ENCODE results near the gene SRCIN1. TPM values are rescaled to one million over a fixed set of nuclear protein-coding genes. Genes with fewer than 3 reads are reported as not detected.

Gene SRCIN1
- total RNA-seq, 2 experiments from 2014 or later: 0.72 to 0.73 TPM

DNA sequence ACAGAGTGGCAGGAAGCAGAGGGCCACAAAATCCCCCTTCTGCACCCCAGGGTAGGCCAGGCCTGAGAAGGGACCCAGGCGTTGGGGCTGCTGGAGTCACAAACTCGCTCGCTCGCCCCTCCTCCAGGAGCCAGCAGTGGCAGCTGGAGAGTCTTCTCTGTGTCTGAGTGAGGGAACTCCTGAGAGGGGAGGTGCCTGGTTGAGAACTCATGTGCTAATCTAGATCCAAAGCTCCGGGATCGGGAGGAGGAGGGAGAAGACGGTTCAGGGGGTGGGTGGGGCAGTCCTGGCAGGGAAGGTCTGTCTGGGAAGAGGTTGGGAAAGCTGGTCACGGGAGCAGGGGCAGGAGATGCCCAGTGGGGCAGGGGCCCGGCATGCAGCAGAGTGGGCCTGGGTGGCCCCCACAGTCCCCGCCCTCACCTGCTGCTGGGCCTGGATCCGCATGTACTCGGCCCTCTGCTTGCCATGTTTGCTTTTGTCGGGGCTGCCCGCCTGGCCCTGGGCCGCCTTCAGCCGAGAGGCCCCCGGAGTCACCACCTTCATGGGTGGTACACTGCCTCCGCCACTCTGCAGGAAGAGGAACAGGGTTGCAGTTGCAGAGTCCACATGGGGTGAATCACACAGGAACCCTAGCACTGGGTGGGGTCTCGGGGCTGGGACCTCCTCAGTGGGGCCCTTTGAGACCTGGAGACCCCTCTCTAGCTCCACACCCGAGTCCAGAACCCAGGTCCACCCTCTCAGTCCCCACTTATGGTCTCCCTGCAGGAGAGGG, 62.2 kb downstream of the SRCIN1 start:
- ChIA-PET POLR2A (no interaction called here), CTCF (interaction anchor here (0.6 to 0.8 kb wide), 3 partner anchors 124 to 311 kb away, joined by 3 read pairs; no protein-coding TSS in a partner anchor)
- Mint-ChIP-seq H3K4me1 (no peaks in the 10 kb centered on the region), H3K36me3 (ENCODE audit: low read depth) (no peaks in the 10 kb centered on the region), H3K27ac (no peak overlapping the region), H3K27me3 (peaks cover 10% of the 10 kb centered on the region), H3K4me3 (no peak overlapping the region), H3K9me3 (ENCODE audit: low read depth) (no peaks in the 10 kb centered on the region)
- no peak for ATAC-seq
- intact Hi-C loops (cut with DNase I, micrococcal nuclease): loop anchor here in 1 of 2 experiments (5.0 kb wide), 1 partner anchor 49 kb away; no protein-coding TSS in a partner anchor
- DNase-seq: no peak

DNA sequence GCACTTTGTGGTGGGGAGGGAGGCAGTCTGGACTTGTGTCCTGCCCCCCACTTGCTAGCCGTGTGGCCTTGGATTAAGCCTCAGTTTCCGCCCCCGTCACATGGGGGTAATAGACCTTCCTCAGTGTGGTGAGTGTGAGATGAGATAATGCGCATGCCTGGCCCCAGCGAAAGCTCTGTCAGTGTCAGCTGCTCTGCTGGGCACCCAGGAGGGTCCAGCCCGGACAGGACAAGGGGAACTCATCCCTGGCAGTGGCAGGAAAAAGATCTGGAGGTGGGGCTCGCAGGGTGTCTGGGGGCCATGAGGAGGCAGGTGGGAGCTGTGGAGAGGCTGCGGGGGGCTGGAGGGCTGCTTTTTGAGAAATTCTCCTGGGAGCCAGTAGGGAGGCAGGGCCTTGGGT, 63.5 kb downstream of the SRCIN1 start:
- intact Hi-C loops (cut with DNase I, micrococcal nuclease): loop anchor here in 1 of 2 experiments (5.0 kb wide), 1 partner anchor 50 kb away; no protein-coding TSS in a partner anchor
- Mint-ChIP-seq H3K9me3 (ENCODE audit: low read depth) (no peaks in the 10 kb centered on the region), H3K4me1 (no peaks in the 10 kb centered on the region), H3K4me3 (no peak overlapping the region), H3K27me3 (peaks cover 10% of the 10 kb centered on the region), H3K36me3 (ENCODE audit: low read depth) (no peaks in the 10 kb centered on the region), H3K27ac (no peak overlapping the region)
- DNase-seq (no peak), ATAC-seq (no peak)
- ChIA-PET CTCF (no interaction called here), POLR2A (no interaction called here)

GRCh38 chr17:38541281-38541680, 64.5 kb downstream of the SRCIN1 start:
- Mint-ChIP-seq H3K4me1 (no peaks in the 10 kb centered on the region), H3K4me3 (no peak overlapping the region), H3K27me3 (peaks cover 10% of the 10 kb centered on the region), H3K36me3 (ENCODE audit: low read depth) (no peaks in the 10 kb centered on the region), H3K9me3 (ENCODE audit: low read depth) (no peaks in the 10 kb centered on the region), H3K27ac (no peak overlapping the region)
- ATAC-seq: no peak
- ChIA-PET POLR2A (no interaction called here), CTCF (no interaction called here)
- no peak for DNase-seq
- intact Hi-C loops (cut with DNase I, micrococcal nuclease): loop anchor here in 1 of 2 experiments (5.0 kb wide), 1 partner anchor 51 kb away; no protein-coding TSS in a partner anchor

DNA sequence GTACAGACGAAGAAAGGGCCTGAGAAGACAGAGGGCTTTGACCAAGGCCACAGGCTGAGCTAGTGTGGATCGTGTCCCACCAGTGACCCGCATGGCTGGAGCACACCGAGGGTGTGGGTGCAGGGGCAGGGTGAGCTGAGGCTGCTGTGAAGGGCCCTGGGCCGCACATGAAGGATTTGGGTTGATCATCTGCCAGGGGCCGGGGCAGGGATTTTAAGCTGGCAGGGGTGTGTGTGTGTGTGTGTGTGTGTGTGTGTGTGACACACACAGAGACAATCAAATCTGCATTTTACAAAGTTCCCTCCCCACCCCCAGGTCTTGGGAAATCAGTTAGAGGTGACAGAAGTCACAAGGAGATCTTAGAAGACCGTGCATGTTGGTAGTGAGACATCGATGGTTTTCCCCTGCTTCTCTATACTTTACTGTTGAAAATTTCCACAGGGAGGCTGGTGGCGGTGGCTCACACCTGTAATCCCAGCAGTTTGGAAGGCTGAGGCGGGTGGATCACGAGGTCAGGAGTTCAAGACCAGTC, 65.2 kb downstream of the SRCIN1 start:
- no peaks in the 10 kb centered on the region for H3K4me1 Mint-ChIP-seq
- DNase-seq: no peak
- H3K27me3 Mint-ChIP-seq: peaks cover 15% of the 10 kb centered on the region
- H3K9me3 Mint-ChIP-seq (ENCODE audit: low read depth): no peaks in the 10 kb centered on the region
- H3K4me3 Mint-ChIP-seq: no peak overlapping the region
- ATAC-seq: no peak
- no peak overlapping the region for H3K27ac Mint-ChIP-seq
- intact Hi-C loops (cut with DNase I, micrococcal nuclease): loop anchor here in 1 of 2 experiments (5.0 kb wide), 1 partner anchor 52 kb away; no protein-coding TSS in a partner anchor
- H3K36me3 Mint-ChIP-seq (ENCODE audit: low read depth): no peaks in the 10 kb centered on the region
- ChIA-PET CTCF (interaction anchor here (0.6 kb wide), 1 partner anchor 55 kb away, joined by 4 read pairs; no protein-coding TSS in a partner anchor), POLR2A (no interaction called here)

DNA sequence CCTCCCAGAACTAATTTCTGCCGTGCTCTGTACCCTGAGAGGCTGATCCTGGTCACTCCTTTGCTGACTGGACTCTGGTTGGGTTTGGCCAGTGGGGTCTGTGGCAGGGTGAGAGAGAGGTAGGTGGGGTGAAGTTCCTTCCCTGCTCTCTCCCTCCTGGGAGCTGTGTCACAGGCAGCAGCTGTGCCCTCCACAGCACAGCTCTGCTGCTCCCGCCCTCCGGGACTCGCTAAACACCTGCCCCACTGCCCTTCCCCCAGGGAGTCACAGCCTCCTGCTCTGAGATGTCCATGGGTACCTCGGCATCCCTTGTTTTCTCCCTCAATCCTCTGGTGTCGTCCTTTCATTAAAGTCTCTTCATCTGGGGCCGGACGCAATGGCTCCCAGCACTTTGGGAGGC, 66.4 kb downstream of the SRCIN1 start:
- no peaks in the 10 kb centered on the region for H3K9me3 Mint-ChIP-seq (ENCODE audit: low read depth)
- H3K4me1 Mint-ChIP-seq: no peaks in the 10 kb centered on the region
- peaks cover 15% of the 10 kb centered on the region for H3K27me3 Mint-ChIP-seq
- ChIA-PET CTCF (interaction anchor here (1.6 kb wide), 1 partner anchor 19 kb away, joined by 3 read pairs; no protein-coding TSS in a partner anchor), POLR2A (no interaction called here)
- DNase-seq (no peak), ATAC-seq (no peak)
- no peak overlapping the region for H3K27ac Mint-ChIP-seq
- H3K36me3 Mint-ChIP-seq (ENCODE audit: low read depth): no peaks in the 10 kb centered on the region
- H3K4me3 Mint-ChIP-seq: no peak overlapping the region
- intact Hi-C loops (cut with DNase I, micrococcal nuclease): no loop called here

DNA sequence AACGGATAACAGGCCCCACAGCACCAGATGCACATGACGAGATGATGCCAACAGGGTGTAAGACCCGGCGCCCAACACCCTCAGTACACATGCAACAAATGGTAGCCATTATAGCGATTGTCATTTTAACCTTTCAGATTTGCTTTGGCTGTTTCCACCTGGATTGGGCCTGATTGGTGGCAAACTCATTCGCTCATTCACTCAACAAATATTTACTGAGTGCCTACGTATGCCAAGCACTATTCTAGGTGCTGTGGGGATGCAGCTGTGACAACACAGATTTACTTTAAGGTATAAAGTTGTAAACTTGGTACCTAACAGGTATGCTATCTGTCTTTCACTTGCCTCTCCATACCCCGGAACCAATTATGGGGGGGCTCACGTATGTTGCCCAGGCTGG, 66.8 kb downstream of the SRCIN1 start:
- Mint-ChIP-seq H3K9me3 (ENCODE audit: low read depth) (no peaks in the 10 kb centered on the region), H3K4me3 (no peak overlapping the region), H3K27ac (no peak overlapping the region), H3K36me3 (ENCODE audit: low read depth) (no peaks in the 10 kb centered on the region), H3K27me3 (peaks cover 15% of the 10 kb centered on the region), H3K4me1 (no peaks in the 10 kb centered on the region)
- POLR2A ChIA-PET: no interaction called here
- intact Hi-C loops (cut with DNase I, micrococcal nuclease): no loop called here
- ATAC-seq (no peak), DNase-seq (no peak)
- CTCF ChIA-PET: interaction anchor here (1.6 kb wide), 1 partner anchor 19 kb away, joined by 3 read pairs; no protein-coding TSS in a partner anchor

GRCh38 chr17:38536661-38537060, 69.1 kb downstream of the SRCIN1 start:
- ATAC-seq (no peak), DNase-seq (no peak)
- Mint-ChIP-seq H3K36me3 (ENCODE audit: low read depth) (no peaks in the 10 kb centered on the region), H3K4me3 (no peak overlapping the region), H3K27ac (no peak overlapping the region), H3K9me3 (ENCODE audit: low read depth) (no peaks in the 10 kb centered on the region), H3K4me1 (no peaks in the 10 kb centered on the region), H3K27me3 (peaks cover 13% of the 10 kb centered on the region)
- intact Hi-C loops (cut with DNase I, micrococcal nuclease): loop anchor here (1.0 to 2.0 kb wide), 2 partner anchors 44 kb away; no protein-coding TSS in a partner anchor
- CTCF ChIA-PET: interaction anchor here (0.7 to 2.0 kb wide), 6 partner anchors 9 to 652 kb away, joined by 3 to 8 read pairs (median 3); no protein-coding TSS in a partner anchor
- POLR2A ChIA-PET: no interaction called here

GRCh38 chr17:38535886-38536285, 69.9 kb downstream of the SRCIN1 start:
- Mint-ChIP-seq H3K36me3 (ENCODE audit: low read depth) (no peaks in the 10 kb centered on the region), H3K4me1 (no peaks in the 10 kb centered on the region), H3K27me3 (peaks cover 11% of the 10 kb centered on the region), H3K9me3 (ENCODE audit: low read depth) (no peaks in the 10 kb centered on the region), H3K4me3 (no peak overlapping the region), H3K27ac (no peak overlapping the region)
- ChIA-PET POLR2A (no interaction called here), CTCF (interaction anchor here (1.6 kb wide), 1 partner anchor 130 kb away, joined by 3 read pairs; no protein-coding TSS in a partner anchor)
- intact Hi-C loops (cut with DNase I, micrococcal nuclease): loop anchor here in 1 of 2 experiments (2.0 kb wide), 1 partner anchor 43 kb away; no protein-coding TSS in a partner anchor
- no peak for ATAC-seq
- DNase-seq: no peak

DNA sequence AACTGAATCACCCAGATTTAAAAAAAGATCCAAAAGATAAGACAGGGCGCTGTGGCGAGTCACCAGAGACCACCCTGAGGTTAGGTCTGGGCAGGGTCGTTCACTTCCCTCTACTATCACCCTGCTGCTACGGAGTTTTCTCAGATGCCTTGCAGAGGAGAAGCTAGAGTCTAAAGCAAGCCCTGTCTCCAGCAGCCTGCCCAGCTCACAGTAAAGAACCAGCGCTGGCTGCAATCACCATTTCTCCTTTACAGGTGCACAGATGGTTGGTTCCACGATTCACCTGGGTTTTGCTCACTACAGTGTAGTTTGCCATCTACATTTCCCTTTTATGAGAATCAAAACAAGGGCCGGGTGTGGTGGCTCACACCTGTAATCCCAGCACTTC, 71.3 kb downstream of the SRCIN1 start:
- H3K4me1 Mint-ChIP-seq: no peaks in the 10 kb centered on the region
- POLR2A ChIA-PET: no interaction called here
- no peak overlapping the region for H3K27ac Mint-ChIP-seq
- intact Hi-C loops (cut with DNase I, micrococcal nuclease): no loop called here
- no peak overlapping the region for H3K4me3 Mint-ChIP-seq
- no peaks in the 10 kb centered on the region for H3K36me3 Mint-ChIP-seq (ENCODE audit: low read depth)
- DNase-seq (no peak), ATAC-seq (no peak)
- CTCF ChIA-PET: interaction anchor here (1.0 to 1.5 kb wide), 3 partner anchors 24 to 133 kb away, joined by 3 to 5 read pairs (median 5); no protein-coding TSS in a partner anchor
- H3K27me3 Mint-ChIP-seq: peaks cover 16% of the 10 kb centered on the region
- H3K9me3 Mint-ChIP-seq (ENCODE audit: low read depth): no peaks in the 10 kb centered on the region

DNA sequence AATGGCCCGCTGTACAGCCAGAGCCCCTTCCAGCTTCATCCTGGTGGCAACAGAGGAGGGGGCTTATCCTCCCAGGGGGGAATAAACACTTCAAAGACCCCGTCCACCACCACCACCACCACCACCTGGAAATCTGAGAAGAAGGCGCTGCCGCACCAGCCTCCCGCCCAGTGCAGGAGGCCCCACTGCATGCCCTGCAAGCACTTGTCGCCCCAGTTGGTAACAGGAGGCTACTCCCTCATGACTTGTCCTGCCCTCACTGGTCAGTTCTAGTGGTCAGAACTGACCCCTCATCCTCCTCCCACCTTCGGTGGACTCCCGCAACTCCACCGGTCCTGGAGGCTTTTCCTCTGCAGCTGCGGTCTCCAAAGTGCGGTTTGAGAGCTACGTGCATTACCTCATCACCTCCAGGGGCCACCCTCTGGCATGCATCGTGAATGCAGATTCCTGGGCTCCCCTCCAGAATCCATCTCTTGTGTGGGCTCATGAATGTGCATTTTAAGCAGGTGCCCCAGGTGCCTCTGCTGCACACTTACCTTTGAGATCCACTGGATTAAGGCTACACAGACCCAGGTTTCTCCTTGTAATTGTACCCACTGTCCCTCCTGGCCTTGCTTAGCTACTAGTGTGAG, 71.8 kb downstream of the SRCIN1 start:
- Mint-ChIP-seq H3K27me3 (peaks cover 16% of the 10 kb centered on the region), H3K9me3 (ENCODE audit: low read depth) (no peaks in the 10 kb centered on the region), H3K36me3 (ENCODE audit: low read depth) (no peaks in the 10 kb centered on the region), H3K4me1 (no peaks in the 10 kb centered on the region), H3K4me3 (no peak overlapping the region), H3K27ac (no peak overlapping the region)
- ChIA-PET POLR2A (no interaction called here), CTCF (interaction anchor here (1.4 to 1.5 kb wide), 2 partner anchors 24 to 134 kb away, joined by 5 read pairs; no protein-coding TSS in a partner anchor)
- intact Hi-C loops (cut with DNase I, micrococcal nuclease): no loop called here
- DNase-seq (no peak), ATAC-seq (no peak)

DNA sequence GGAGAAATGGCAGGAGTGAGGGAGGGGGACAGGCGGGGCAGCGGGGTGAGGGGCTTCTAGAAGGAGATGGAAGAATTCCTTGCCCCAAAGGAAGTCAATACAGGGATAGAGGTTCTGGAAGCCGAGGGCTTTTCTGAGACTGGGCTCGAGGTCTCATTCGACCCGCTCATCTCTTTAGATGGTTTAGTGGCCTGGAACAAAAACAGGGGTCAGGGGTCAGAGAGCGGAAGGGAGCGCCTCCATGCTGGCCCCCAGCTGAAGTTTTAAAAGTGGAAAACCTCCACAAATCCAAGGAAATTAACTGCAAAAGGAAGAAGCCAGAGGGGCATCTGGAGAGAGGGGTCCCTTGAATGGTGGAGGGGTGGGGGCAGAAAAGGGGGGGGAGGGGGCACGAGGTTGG, 72.5 kb downstream of the SRCIN1 start:
- ChIA-PET CTCF (no interaction called here), POLR2A (no interaction called here)
- no peak overlapping the region for H3K4me3 Mint-ChIP-seq
- H3K27me3 Mint-ChIP-seq: peaks cover 20% of the 10 kb centered on the region
- H3K9me3 Mint-ChIP-seq (ENCODE audit: low read depth): no peaks in the 10 kb centered on the region
- no peaks in the 10 kb centered on the region for H3K36me3 Mint-ChIP-seq (ENCODE audit: low read depth)
- H3K4me1 Mint-ChIP-seq: peaks cover 4% of the 10 kb centered on the region
- H3K27ac Mint-ChIP-seq: no peak overlapping the region
- ATAC-seq (no peak), DNase-seq (no peak)
- intact Hi-C loops (cut with DNase I, micrococcal nuclease): no loop called here
